Loucy (cell line): ENCODE measurements around the gene DSEL.

ENCODE experiments used
- H2AFZ ChIP-seq: fragments of 200-600 bp; sonication (generic); 2 replicates; pipeline ENCODE4 v1.6.0; 2016; ENCODE audit warnings: antibody characterized with exemption, mild to moderate bottlenecking, low read length, moderate library complexity
- H3F3A ChIP-seq: fragments of 200-600 bp; 2 replicates; pipeline ENCODE4 v1.6.0; 2016; ENCODE audit warnings: antibody characterized with exemption, low read depth, mild to moderate bottlenecking
- H3K27me3 ChIP-seq: fragments of 200-600 bp; sonication (generic); 2 replicates; pipeline ENCODE4 v1.6.1; 2014; ENCODE audit warnings: low read length, mild to moderate bottlenecking; ENCODE audit not compliant: insufficient read depth, poor library complexity, severe bottlenecking
- H3K36me3 ChIP-seq: fragments of 200-600 bp; sonication (generic); 2 replicates; pipeline ENCODE4 v1.6.1; 2016; ENCODE audit warnings: low read length; ENCODE audit not compliant: insufficient read depth
- H3K4me1 ChIP-seq: fragments of 200-600 bp; sonication (generic); 2 replicates; pipeline ENCODE4 v1.5.1; 2014; ENCODE audit warnings: low read length, mild to moderate bottlenecking; ENCODE audit not compliant: insufficient read depth, poor library complexity, severe bottlenecking
- H3K4me2 ChIP-seq: fragments of 200-600 bp; sonication (generic); 2 replicates; pipeline ENCODE4 v1.6.0; 2014; ENCODE audit warnings: antibody characterized with exemption, low read length, low read depth, mild to moderate bottlenecking; ENCODE audit not compliant: poor library complexity, severe bottlenecking
- H3K4me3 ChIP-seq: fragments of 200-600 bp; sonication (generic); 2 replicates; pipeline ENCODE4 v1.5.1; 2014; ENCODE audit warnings: low read length, mild to moderate bottlenecking, mixed read lengths; ENCODE audit not compliant: poor library complexity, severe bottlenecking
- H3K79me2 ChIP-seq: fragments of 200-600 bp; sonication (generic); 2 replicates; pipeline ENCODE4 v1.6.1; 2014; ENCODE audit warnings: low read length; ENCODE audit not compliant: insufficient read depth
- H3K9ac ChIP-seq: fragments of 200-600 bp; sonication (generic); 2 replicates; pipeline ENCODE4 v1.6.0; 2014; ENCODE audit warnings: mild to moderate bottlenecking, low read depth, low read length, moderate library complexity; ENCODE audit not compliant: poor library complexity, severe bottlenecking
- H3K9me2 ChIP-seq: fragments of 200-600 bp; sonication (generic); replicated peaks from 2 replicates; pipeline ENCODE4 v1.6.1; 2016; ENCODE audit warnings: low read depth, low read length, mixed read lengths
- H3K9me3 ChIP-seq: fragments of 200-600 bp; sonication (generic); 2 replicates; pipeline ENCODE4 v1.6.1; 2014; ENCODE audit warnings: mild to moderate bottlenecking, antibody characterized with exemption, low read length, low read depth; ENCODE audit not compliant: insufficient read depth
- H4K20me1 ChIP-seq: fragments of 200-600 bp; sonication (generic); 2 replicates; pipeline ENCODE4 v1.6.0; 2014; ENCODE audit warnings: antibody characterized with exemption, low read length, mild to moderate bottlenecking; ENCODE audit not compliant: insufficient read depth, poor library complexity, severe bottlenecking
- CTCF ChIP-seq: fragments of 200-600 bp; sonication (generic); conservative IDR thresholded peaks from 2 replicates; pipeline ENCODE4 v1.5.1; 2014; ENCODE audit warnings: mild to moderate bottlenecking, antibody characterized with exemption, low read length
- EZH2phosphoT487 ChIP-seq: fragments of 200-600 bp; IDR thresholded peaks from 2 replicates; pipeline ENCODE4 v1.6.1; 2018; ENCODE audit warnings: antibody characterized with exemption, mild to moderate bottlenecking, moderate library complexity, borderline replicate concordance

Gene DSEL

DNA sequence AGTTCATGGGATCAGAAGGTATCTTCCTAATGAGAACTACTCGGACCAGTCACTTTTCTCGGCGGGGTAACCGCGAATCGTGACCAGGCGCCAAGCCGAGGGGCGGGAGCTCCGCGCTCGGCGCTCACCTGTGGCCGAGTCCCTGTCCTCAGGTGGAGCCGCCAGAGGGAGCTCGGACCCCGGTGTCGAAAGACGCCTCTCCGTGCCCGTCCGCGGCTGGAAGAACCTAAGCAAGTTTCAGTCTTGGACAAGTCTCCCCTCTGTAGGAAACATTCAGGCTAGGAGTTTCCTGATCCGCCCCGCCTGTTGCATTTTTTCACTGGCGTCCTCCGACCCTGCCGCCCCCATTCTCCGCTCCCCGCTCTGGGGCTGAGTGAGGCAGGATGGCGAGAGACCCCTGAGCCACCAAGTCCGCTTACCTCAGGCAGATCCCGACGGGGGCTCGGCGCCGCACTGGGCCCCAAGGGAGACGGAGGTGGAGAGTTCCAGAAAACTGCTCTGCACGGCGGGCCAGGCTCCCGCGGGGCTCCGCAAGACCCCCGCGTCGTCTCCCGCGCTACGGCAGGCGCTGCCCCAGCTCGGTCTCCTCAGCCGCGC lies 480 bp downstream of the DSEL start:
- Histone ChIP-seq H2AFZ (peak overlapping the region; percentile 97), H3F3A (no peaks in the 10 kb centered on the region), H3K9me3 (no peaks in the 10 kb centered on the region), H3K4me1 (peaks cover 4% of the 10 kb centered on the region), H3K36me3 (no peaks in the 10 kb centered on the region), H3K4me3 (peak overlapping the region; percentile 78), H3K4me2 (peak overlapping the region; percentile 81), H3K9me2 (no peaks in the 10 kb centered on the region), H3K9ac (peak overlapping the region; percentile 62), H3K79me2 (no peaks in the 10 kb centered on the region), H3K27me3 (no peaks in the 10 kb centered on the region), H4K20me1 (no peaks in the 10 kb centered on the region)
- TF ChIP-seq CTCF (peak; percentile 73), EZH2phosphoT487 (no peak)

DNA sequence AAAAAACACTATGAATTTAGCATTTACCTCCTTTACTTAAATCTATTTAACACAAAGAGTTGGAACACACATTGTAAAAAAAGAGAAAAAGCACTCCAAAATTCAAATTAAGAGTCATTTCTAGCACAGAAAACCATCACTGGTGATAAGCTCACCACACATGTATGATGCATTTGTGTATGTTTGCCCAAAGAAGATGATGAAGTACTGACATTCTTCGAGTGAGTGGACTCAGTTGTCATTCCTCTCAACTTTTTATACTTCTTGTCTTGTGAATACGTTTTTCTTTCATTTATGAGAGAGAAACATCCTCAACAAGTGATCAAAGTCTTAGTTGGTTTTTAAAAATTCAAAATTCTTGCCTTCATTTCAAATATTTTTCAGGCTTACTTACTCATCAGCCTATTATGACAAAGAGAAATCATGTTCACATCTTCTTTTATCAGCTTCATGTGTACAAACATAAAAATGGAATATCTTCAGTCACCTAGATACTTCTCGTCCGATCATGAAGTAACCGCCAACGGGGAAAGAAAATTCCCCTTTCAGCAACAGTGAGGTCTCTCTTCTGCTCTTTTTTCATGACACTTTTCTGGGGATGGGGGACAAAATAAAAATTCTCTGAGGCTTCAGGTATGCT lies 1.5 kb downstream of the DSEL start:
- no peak overlapping the region for H3K4me3 ChIP-seq
- H3K4me2 ChIP-seq: peak overlapping the region; percentile 81
- no peak overlapping the region for H2AFZ ChIP-seq
- no peaks in the 10 kb centered on the region for H3K36me3 ChIP-seq
- H3K27me3 ChIP-seq: no peaks in the 10 kb centered on the region
- H3K9me3 ChIP-seq: no peaks in the 10 kb centered on the region
- peaks cover 8% of the 10 kb centered on the region for H3K4me1 ChIP-seq
- H3K79me2 ChIP-seq: no peaks in the 10 kb centered on the region
- no peaks in the 10 kb centered on the region for H4K20me1 ChIP-seq
- no peak overlapping the region for H3K9ac ChIP-seq
- no peaks in the 10 kb centered on the region for H3K9me2 ChIP-seq
- TF ChIP-seq CTCF: no peak
- TF ChIP-seq EZH2phosphoT487: no peak
- H3F3A ChIP-seq: no peaks in the 10 kb centered on the region

GRCh38 chr18:67514465-67514864 lies 2.1 kb downstream of the DSEL start:
- Histone ChIP-seq H3K9me2 (no peaks in the 10 kb centered on the region), H3K9ac (no peak overlapping the region), H3K4me2 (no peak overlapping the region), H3K4me3 (no peak overlapping the region), H3K4me1 (peaks cover 13% of the 10 kb centered on the region), H3K9me3 (no peaks in the 10 kb centered on the region), H3K27me3 (no peaks in the 10 kb centered on the region), H3K36me3 (no peaks in the 10 kb centered on the region), H2AFZ (no peak overlapping the region), H3F3A (no peaks in the 10 kb centered on the region), H4K20me1 (no peaks in the 10 kb centered on the region), H3K79me2 (no peaks in the 10 kb centered on the region)
- TF ChIP-seq CTCF (no peak), EZH2phosphoT487 (no peak)
